HepG2 (cell line): ENCODE results near the gene SLC7A10. TPM values are rescaled to one million over a fixed set of nuclear protein-coding genes. Genes with fewer than 3 reads are reported as not detected.

Experiments
- ATAD3A ChIP-seq: sonication (generic); formaldehyde crosslinking; IDR thresholded peaks from 2 replicates; pipeline ENCODE4 v1.4.0; 2020; ENCODE audit warnings: missing genetic modification reagents
- FLYWCH1 ChIP-seq: sonication (generic); formaldehyde crosslinking; IDR thresholded peaks from 2 replicates; pipeline ENCODE4 v1.8.1; 2023; ENCODE audit warnings: mild to moderate bottlenecking, missing genetic modification reagents
- FOXO1 ChIP-seq: sonication (generic); formaldehyde crosslinking; IDR thresholded peaks from 2 replicates; pipeline ENCODE4 v1.4.0; 2020; ENCODE audit warnings: missing genetic modification reagents
- GATAD2A ChIP-seq: IDR thresholded peaks from 2 replicates; pipeline ENCODE4 v1.6.1; 2016
- GRHL1 ChIP-seq: sonication (generic); formaldehyde crosslinking; conservative IDR thresholded peaks from 2 replicates; pipeline ENCODE4 v1.8.0; 2022; ENCODE audit warnings: missing genetic modification reagents
- HDAC2 ChIP-seq: sonication (generic); formaldehyde crosslinking; IDR thresholded peaks from 2 replicates; pipeline ENCODE4 v1.4.0; 2020; ENCODE audit warnings: missing genetic modification reagents
- ISX ChIP-seq: sonication (generic); formaldehyde crosslinking; conservative IDR thresholded peaks from 2 replicates; pipeline ENCODE4 v1.5.0; 2020; ENCODE audit warnings: missing genetic modification reagents
- NONO ChIP-seq, 2 experiments: fragments of 450-650 bp in 1 of 2; sonication (generic) in 1 of 2; formaldehyde crosslinking in 1 of 2; IDR thresholded peaks in 1 of 2; conservative IDR thresholded peaks in 1 of 2; 2 replicates each; pipeline versions ENCODE4 v1.6.1 to v1.8.0; 2017 to 2022; ENCODE audit warnings: mild to moderate bottlenecking in 1 of 2, missing genetic modification reagents in 1 of 2, moderate library complexity in 1 of 2
- PHF5A ChIP-seq: IDR thresholded peaks from one replicate; pipeline ENCODE4 v1.6.1; 2018; ENCODE audit warnings: low read depth, missing genetic modification reagents; ENCODE audit not compliant: unreplicated experiment
- SRSF1 ChIP-seq: fragments of 200-400 bp; formaldehyde crosslinking; optimal IDR thresholded peaks from 2 replicates; pipeline ENCODE3; 2017; ENCODE audit warnings: mild to moderate bottlenecking, low read depth, low read length, moderate library complexity
- TSC22D2 ChIP-seq: sonication (generic); formaldehyde crosslinking; IDR thresholded peaks from 2 replicates; pipeline ENCODE4 v1.5.1; 2020; ENCODE audit warnings: missing genetic modification reagents, mild to moderate bottlenecking, borderline replicate concordance
- ZFP91 ChIP-seq: sonication (generic); formaldehyde crosslinking; IDR thresholded peaks from 2 replicates; pipeline ENCODE4 v1.9.0; 2022; ENCODE audit warnings: missing genetic modification reagents, mild to moderate bottlenecking, borderline replicate concordance
- ZNF101 ChIP-seq: sonication (generic); formaldehyde crosslinking; IDR thresholded peaks from 2 replicates; pipeline ENCODE4 v1.4.0; 2020; ENCODE audit warnings: mild to moderate bottlenecking, low read depth, missing genetic modification reagents, borderline replicate concordance
- ZNF264 ChIP-seq: sonication (generic); formaldehyde crosslinking; IDR thresholded peaks from 2 replicates; pipeline ENCODE4 v1.4.0; 2020; ENCODE audit warnings: missing genetic modification reagents
- ZNF382 ChIP-seq: sonication (generic); formaldehyde crosslinking; IDR thresholded peaks from 2 replicates; pipeline ENCODE4 v1.5.0; 2020; ENCODE audit warnings: missing genetic modification reagents, mild to moderate bottlenecking, borderline replicate concordance
- ZNF468 ChIP-seq: sonication (generic); formaldehyde crosslinking; IDR thresholded peaks from 2 replicates; pipeline ENCODE4 v1.8.0; 2022; ENCODE audit warnings: mild to moderate bottlenecking, moderate library complexity, missing genetic modification reagents
- ZNF569 ChIP-seq: sonication (generic); formaldehyde crosslinking; IDR thresholded peaks from 2 replicates; pipeline ENCODE4 v1.5.0; 2020; ENCODE audit warnings: mild to moderate bottlenecking, missing genetic modification reagents, moderate library complexity, borderline replicate concordance
- ZNF614 ChIP-seq: IDR thresholded peaks from 2 replicates; pipeline ENCODE4 v1.6.1; 2018; ENCODE audit warnings: missing biosample characterization, missing genetic modification reagents, inconsistent platforms, borderline replicate concordance
- ZNF777 ChIP-seq: sonication (generic); formaldehyde crosslinking; IDR thresholded peaks from 2 replicates; pipeline ENCODE4 v1.4.0; 2020; ENCODE audit warnings: missing genetic modification reagents
- ZSCAN21 ChIP-seq: sonication (generic); formaldehyde crosslinking; IDR thresholded peaks from 2 replicates; pipeline ENCODE4 v1.8.0; 2022; ENCODE audit warnings: mild to moderate bottlenecking, missing genetic modification reagents, moderate library complexity, borderline replicate concordance
- polyA plus RNA-seq, 8 experiments: library from polyadenylated mRNA; depleted of rRNA in 3 of 8; stranded (reverse) in 7 of 8; unstranded in 1 of 8; fragments of >200 nt; fragmentation: Illumina TruSeq in 4 of 8; extraction: Trizol in 4 of 8; gene quantifications; 2 replicates each; pipeline versions ENCODE4 v1.2.1 to v1.2.3, GENCODE V29; 2011 to 2016; ENCODE audit warnings: low read depth in 4 of 8, missing spikeins in 1 of 8, mixed read lengths in 1 of 8; ENCODE audit not compliant: insufficient read depth in 1 of 8
- total RNA-seq, 5 experiments: library from RNA; depleted of rRNA; stranded (reverse); fragments of >200 nt; fragmentation: Illumina TruSeq; extraction: Trizol; gene quantifications; 2 replicates each; pipeline ENCODE4 v1.2.3, GENCODE V29; 2016; ENCODE audit warnings: low read depth in 1 of 5
- TF ChIP-seq, protein P1 (sequence below): sonication (generic); formaldehyde crosslinking; IDR thresholded peaks from 2 replicates; pipeline ENCODE4 v1.8.0; 2022; ENCODE audit warnings: mild to moderate bottlenecking, missing genetic modification reagents, moderate library complexity
- TF ChIP-seq, protein P2 (sequence below): IDR thresholded peaks from 2 replicates; pipeline ENCODE4 v1.6.1; 2018; ENCODE audit warnings: missing genetic modification reagents, mild to moderate bottlenecking, missing compliant biosample characterization
- TF ChIP-seq, protein P3 (sequence below): sonication (generic); formaldehyde crosslinking; IDR thresholded peaks from 2 replicates; pipeline ENCODE4 v1.4.0; 2020; ENCODE audit warnings: missing genetic modification reagents, borderline replicate concordance

The SLC7A10 gene
- total and polyA plus RNA-seq, 2 of the 13 experiments (the other 11 are each of a cell fraction or from before 2014, with no cell fraction given), result 1.1 to 2.2 TPM

DNA sequence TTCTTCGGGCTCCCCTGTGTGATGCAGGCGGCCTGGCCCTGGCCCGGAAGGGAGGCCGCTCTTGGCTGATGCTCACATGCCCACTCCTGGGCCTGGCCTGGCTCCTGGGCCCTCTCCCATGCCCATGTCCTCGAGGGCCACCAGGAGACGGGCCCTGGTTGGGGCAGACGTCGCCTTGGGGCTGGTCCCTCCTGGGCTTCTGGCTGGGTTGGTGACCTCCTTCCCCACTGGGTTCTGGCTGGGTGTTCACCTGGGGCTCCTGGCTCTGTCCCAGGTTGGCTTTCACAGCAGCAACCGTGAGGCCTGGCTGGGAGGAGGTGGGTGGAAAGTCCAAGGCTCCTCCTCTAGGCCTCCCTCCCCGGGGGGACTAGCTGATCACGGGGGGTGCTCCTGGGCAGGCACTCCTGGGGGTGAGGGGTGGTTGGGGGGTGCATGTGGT lies 15.5 kb upstream of the SLC7A10 start (continued):
- TF ChIP-seq ZFP91 (peak; percentile 65; the same call in 1 of the 2 replicates), ZNF101 (CRISPR knock-in tag) (no peak), GRHL1 (CRISPR knock-in tag) (no peak), SRSF1 (no peak), ZNF468 (CRISPR knock-in tag) (no peak), TSC22D2 (no peak), ATAD3A (CRISPR knock-in tag) (no peak), ZNF569 (CRISPR knock-in tag) (no peak), ZNF777 (CRISPR knock-in tag) (no peak), ZNF264 (CRISPR knock-in tag) (no peak), ZNF614 (no peak), FLYWCH1 (CRISPR knock-in tag) (no peak; the same call in 1 of the 2 replicates), NONO (IDR thresholded peaks at IDR 0.05) (no peak), NONO (CRISPR knock-in tag; conservative IDR thresholded peaks at IDR 0.05) (no peak), FOXO1 (CRISPR knock-in tag) (no peak), HDAC2 (no peak), GATAD2A (CRISPR knock-in tag) (no peak), PHF5A (CRISPR knock-in tag) (no peak), ISX (no peak), ZSCAN21 (CRISPR knock-in tag) (no peak; the same call in 1 of the 2 replicates), ZNF382 (CRISPR knock-in tag) (no peak)
- TF ChIP-seq, protein P1, sequence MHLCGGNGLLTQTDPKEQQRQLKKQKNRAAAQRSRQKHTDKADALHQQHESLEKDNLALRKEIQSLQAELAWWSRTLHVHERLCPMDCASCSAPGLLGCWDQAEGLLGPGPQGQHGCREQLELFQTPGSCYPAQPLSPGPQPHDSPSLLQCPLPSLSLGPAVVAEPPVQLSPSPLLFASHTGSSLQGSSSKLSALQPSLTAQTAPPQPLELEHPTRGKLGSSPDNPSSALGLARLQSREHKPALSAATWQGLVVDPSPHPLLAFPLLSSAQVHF (CRISPR knock-in tag), result peak; percentile 53; the same call in 1 of the 2 replicates
- TF ChIP-seq, protein P2, sequence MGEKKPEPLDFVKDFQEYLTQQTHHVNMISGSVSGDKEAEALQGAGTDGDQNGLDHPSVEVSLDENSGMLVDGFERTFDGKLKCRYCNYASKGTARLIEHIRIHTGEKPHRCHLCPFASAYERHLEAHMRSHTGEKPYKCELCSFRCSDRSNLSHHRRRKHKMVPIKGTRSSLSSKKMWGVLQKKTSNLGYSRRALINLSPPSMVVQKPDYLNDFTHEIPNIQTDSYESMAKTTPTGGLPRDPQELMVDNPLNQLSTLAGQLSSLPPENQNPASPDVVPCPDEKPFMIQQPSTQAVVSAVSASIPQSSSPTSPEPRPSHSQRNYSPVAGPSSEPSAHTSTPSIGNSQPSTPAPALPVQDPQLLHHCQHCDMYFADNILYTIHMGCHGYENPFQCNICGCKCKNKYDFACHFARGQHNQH (CRISPR knock-in tag), result no peak
- TF ChIP-seq, protein P3, sequence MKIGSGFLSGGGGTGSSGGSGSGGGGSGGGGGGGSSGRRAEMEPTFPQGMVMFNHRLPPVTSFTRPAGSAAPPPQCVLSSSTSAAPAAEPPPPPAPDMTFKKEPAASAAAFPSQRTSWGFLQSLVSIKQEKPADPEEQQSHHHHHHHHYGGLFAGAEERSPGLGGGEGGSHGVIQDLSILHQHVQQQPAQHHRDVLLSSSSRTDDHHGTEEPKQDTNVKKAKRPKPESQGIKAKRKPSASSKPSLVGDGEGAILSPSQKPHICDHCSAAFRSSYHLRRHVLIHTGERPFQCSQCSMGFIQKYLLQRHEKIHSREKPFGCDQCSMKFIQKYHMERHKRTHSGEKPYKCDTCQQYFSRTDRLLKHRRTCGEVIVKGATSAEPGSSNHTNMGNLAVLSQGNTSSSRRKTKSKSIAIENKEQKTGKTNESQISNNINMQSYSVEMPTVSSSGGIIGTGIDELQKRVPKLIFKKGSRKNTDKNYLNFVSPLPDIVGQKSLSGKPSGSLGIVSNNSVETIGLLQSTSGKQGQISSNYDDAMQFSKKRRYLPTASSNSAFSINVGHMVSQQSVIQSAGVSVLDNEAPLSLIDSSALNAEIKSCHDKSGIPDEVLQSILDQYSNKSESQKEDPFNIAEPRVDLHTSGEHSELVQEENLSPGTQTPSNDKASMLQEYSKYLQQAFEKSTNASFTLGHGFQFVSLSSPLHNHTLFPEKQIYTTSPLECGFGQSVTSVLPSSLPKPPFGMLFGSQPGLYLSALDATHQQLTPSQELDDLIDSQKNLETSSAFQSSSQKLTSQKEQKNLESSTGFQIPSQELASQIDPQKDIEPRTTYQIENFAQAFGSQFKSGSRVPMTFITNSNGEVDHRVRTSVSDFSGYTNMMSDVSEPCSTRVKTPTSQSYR, result no peak
